Frontal cortex (tissue), 4 donors: ENCODE data around the gene SPEF2. TPM values are rescaled to one million over a fixed set of nuclear protein-coding genes. Genes with fewer than 3 reads are reported as not detected.

ENCODE experiments used
- DNase-seq, 2 donors: peaks; one replicate each; pipeline ENCODE4 v3.0.0; 2012; ENCODE audit warnings: low spot score in 2 of 2
- FAIRE-seq: peaks from 2 replicates; lab custom pipeline; 2012; peaks lifted over from hg19 to GRCh38; lab: Jason Lieb, UNC
- total RNA-seq: library from RNA; depleted of rRNA; stranded (reverse); fragments of >200 nt; gene quantifications from one replicate; pipeline ENCODE4 v1.2.3, GENCODE V29; 2014
- donor health status: control.
- donor health status: control.
- donor health status: control.

The SPEF2 gene
- total RNA-seq, 1 donor from 2014 or later: 12.2 TPM

DNA sequence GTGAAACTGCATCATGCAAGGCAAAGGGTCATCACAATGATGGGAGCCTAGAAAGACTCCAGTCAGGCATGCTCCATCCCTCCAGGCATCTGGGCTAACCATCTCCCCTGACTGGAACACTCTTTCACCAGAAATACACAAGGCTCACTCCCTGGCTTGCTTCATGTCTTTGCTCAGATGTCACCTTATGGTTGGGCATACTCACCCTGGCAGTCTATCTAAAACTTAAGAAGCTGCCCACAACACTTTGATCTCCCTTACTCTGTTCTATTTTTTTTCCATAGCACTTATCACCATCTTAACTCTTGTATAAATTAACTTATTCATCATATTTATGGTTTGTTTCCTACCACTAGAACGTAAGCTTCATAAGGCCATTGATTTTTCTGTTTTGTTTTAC lies 90.0 kb downstream of the SPEF2 start:
- DNase-seq: no peak
- no peak for FAIRE-seq

DNA sequence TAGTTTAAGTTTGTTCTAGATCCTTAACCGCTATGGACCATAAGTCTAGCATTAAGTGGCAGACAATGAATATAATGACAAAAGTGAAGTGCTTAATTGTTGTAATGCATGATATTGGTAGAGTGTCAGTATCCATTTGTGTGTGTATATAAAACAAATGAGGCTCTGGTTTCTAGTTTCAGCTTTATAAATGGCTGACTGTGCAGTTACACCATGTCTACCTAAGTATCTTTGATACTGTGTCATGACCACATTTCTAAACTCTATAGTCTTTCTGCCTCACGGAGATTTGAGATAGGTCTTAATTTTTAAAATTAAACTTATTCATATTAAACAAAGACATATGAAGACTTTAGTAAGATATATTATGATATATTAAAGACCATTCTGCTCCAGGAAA lies 92.0 kb downstream of the SPEF2 start:
- no peak for DNase-seq

DNA sequence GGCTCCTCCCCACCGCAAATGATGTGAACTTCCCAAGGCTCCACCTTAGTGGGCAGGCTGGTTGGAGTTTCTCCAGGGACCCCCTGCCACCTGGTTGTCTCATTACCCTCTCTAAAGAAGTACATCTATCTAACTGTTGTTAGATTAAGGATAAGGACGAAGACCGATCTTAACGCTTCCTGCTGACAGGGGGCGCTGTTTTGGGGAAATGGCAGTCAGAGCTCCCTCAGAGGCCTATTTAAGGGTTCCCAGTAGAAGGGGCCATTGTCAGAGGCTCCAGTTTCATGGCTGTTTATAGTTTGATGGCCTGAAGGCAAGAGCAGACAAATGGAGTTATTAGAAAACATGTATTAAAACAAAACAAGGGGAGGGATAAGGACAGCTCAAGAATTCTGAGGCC lies 100.1 kb downstream of the SPEF2 start:
- FAIRE-seq (no peak), DNase-seq (no peak)

More for the DNA sequence above, 92.0 kb downstream of the SPEF2 start:
- FAIRE-seq: no peak

DNA sequence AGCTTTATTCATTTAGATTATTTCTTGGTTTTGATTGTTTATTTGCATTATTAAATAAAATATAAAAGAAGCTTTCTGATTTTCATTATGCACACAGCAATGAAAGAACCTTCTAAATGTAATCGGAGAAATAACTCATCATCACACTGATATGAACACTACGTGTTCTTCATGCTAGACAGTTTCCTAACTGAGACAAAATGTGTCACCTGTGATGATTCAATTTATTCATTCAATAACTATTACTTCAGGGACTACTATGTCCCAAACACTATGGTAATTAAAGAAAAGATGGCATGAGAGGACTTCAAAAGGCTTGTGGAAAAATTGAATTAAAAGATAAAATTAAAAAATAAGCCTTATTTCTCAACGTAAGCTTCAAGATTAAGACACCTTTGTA lies 118.1 kb downstream of the SPEF2 start:
- DNase-seq (no peak), FAIRE-seq (no peak)

DNA sequence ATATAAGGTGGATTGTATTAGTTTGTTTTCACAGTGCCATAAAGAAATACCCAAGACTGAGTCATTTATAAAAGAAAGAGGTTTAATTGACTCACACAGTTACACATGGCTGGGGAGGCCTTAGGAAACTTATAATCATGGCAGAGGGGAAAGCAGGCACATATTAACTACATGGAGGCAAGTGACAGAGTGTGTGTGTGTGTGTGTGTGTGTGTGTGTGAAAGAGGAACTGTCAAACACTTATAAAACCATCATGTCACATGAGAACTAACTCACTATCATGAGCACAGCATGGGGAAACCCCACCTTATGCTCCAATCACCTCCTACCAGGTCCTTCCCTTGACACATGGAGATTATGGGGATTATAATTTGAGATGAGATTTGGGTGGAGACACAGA lies 118.6 kb downstream of the SPEF2 start:
- DNase-seq (no peak), FAIRE-seq (no peak)

DNA sequence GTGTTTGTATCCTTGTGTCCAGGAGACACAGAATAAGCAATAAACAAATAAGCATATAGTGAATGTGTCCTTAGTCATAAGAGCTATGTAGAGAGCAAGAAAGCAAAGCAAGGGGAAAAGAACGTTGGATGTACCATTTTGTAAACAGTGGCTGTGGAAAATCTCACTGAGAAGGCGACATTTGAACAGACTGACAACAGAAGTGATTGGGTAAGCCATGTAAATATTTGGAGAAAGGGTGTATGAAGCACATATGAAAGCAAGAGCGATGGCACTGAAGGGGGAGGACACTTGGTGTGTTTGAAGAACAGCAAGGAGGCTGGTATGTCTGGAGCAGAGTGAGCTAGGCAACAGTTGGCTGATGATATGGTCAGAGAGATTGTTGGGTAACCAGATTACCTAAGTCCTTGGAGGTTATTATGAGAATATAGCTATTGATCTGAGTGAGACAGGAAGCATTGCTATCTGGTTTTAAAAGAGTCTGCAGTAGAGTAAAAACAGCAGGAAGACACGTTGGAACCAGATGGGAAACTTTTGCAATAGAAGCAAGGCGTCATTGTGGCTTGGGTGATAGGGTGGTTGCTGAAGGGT lies 123.6 kb downstream of the SPEF2 start:
- FAIRE-seq (no peak), DNase-seq (no peak)

DNA sequence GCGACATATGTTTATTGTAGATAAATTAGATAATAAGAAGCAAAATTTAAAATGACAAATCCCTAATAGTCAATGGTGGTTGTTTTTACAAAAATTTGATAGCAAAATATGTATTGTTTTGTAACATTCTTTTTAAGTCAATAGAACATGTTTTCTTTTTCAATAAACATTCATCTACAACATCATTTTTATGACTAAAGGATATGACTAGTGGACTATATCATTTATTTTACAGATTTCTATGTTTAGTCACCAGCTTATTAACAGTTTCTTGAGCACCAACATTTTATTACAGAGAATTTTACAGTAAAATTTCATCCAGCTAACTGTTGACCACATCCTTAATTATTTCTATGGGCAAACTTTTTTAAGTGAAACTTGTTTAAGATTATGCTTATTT lies 124.3 kb downstream of the SPEF2 start:
- DNase-seq (no peak), FAIRE-seq (no peak)

DNA sequence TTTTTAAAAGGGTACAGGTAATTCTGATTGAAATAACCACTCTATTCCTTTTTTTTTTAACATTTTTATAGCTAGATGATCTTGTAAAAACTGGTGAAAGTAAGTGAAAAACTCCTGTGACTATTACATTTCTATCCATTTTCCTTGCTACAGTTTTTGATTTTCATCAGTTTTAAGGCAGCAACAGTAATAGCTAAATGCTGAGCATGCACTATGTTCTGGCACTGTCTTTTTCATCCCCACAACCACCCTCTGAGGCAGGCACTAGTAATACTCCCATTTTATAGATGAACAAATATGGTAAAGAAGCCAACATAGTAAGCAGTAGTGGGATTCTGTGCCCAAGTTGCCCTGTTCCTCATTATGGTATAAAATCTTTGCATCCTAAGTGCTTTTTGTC lies 126.0 kb downstream of the SPEF2 start:
- no peak for FAIRE-seq

DNA sequence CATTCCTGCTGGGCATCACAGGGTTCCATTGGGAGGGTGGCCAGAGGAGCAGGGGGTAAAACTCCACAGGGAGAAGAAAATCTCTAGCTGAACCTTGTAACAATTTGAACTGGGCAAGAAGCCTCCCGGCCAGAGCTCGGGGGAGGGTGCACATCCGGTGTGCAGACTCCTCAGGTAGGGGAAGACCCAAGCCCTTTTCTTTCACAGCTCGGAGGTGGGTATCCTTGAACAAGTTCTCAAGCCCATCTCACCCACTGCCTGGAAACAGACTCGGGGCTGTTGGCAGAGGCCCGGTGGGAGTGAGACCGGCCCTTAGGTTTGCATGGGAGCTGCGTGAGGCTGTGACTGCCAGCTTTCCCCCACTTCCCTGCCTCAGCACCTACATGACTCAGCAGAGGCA lies 127.5 kb downstream of the SPEF2 start:
- DNase-seq: no peak

More for the DNA sequence above, 126.0 kb downstream of the SPEF2 start:
- no peak for DNase-seq

DNA sequence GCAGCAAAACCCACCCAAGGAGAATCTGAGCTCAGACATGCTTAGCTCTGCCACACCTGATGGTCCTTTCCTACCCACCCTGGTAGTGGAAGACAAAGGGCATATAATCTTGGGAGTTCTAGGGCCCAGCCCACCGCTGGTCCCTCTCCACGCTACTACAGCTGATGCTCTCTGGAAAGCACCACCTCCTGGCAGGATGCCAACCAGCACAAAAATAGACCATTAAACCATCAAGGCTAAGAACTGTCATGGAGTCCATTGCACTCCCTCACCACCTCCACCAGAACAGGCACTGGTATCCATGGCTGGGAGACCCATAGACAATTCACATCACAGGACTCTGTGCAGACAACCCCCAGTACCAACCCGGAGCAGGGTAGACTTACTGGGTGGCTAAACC lies 128.0 kb downstream of the SPEF2 start:
- FAIRE-seq (no peak), DNase-seq (no peak)

More for the DNA sequence above, 127.5 kb downstream of the SPEF2 start:
- FAIRE-seq: no peak

DNA sequence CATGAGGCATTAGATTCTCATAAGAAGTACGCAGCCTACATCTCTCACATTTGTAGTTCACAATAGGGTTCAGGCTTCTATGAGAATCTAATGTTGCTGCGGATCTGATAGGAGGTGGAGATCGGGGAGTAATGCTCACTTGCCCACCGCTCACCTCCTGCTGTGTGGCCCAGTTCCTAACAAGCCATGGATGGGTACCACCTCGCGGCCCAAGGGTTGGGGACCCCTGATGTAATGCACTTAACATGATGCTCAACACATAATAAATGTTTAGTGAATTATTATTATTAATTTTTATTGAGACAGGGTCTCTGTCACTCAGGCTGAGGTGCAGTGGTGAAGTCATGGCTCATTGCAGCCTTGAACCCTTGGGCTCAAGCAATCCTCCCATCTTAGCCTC lies 134.3 kb downstream of the SPEF2 start:
- DNase-seq: no peak
- no peak for FAIRE-seq

DNA sequence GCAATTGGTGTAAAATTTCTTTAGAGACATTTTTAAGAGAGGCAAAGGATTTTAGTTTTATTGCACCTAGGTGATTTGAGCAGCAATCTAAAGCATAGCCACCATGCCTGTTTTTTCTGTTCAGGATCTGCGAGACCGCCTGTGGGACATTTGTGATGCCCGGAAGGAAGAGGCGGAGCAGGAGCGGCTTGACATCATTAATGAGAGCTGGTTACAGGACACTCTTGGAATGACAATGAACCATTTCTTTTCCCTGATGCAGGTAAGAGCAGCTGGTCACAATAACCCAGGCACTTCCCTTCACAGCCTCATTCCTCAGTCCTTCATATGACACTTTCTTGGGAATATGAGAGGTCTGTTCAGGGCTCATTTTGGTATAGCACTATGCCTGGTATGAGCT lies 135.8 kb downstream of the SPEF2 start:
- FAIRE-seq: no peak
- no peak for DNase-seq

DNA sequence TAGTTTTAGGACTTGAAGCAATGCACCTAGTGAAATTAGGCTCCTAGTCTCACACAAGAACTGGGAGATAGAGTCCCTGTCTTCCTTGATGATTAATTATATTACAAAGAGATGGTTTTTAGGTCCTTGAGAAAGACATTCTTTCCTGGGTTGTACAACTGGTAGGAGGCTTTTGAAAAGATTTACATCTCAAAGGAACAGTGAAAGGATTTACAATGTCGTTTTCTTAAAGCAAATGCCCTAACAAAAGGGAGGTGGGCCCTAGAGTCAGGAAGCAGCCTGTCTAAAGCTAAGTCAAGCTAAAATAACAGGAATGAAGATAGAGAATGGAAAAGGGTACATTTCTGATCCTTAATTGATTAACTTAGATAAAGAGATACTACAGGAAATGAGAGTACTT lies 136.8 kb downstream of the SPEF2 start:
- no peak for DNase-seq
- FAIRE-seq: no peak

DNA sequence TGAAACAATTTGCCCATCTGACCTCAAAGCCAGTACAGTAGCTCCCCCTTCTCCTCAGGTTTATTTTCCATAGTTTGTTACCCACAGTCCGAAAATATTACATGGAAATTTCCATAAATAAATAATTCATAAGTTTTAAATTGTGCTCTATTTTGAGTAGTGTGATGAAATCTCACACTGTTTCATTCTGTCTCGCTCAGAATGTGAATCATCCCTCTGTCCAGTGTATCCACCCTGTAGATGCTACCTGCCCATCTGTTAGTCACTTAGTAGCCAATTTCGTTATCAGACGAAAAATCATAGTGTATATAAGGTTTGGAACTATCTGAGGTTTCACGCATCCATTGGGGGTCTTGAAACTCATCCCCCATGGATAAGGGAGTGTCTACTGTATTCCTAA lies 138.3 kb downstream of the SPEF2 start:
- DNase-seq (no peak), FAIRE-seq (no peak)

DNA sequence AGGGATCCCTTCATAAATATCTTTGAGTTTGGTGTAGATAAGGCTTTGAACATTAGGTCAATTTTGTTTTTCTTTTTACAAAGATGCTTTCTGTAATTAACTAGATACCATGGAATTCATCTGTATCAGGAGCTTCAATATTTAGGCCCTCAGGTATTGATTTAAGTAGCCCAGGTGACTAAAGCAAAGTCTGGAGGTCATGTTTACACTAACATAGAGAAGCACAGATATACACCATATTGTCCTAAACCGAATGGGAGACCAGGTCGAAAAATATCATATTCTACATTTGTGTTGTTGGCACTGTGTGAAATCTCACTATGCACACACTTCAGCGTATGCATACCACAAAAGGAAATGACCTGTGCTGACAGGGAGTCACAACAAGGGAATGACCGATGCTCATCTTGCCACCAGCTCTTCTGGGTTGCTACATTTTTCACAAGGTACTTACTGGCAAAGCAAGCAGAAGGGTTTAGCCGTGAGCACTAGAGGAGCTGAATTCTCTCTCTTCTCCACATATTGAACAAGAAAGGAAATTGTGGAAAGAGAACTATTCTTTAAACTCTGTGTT lies 140.6 kb downstream of the SPEF2 start:
- no peak for FAIRE-seq
- DNase-seq: no peak

DNA sequence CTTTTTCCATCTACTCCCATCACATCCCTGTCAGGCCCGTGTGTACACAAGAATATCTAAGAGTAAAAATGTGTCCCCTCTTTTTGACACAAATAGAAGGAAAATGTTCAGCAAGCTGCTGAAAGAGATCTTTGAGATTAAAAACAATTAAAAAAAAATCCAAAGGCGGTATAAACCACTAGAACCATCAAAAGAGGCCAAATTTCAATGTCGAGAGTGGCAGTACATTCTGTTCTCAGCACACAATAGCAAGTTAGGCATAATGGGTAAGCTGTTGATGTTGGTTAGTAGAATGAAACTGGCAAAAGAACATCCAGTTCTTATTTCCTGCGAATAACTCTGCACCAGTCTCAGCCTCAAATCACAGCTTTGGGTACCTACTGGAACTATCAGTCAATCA lies 143.9 kb downstream of the SPEF2 start:
- FAIRE-seq (no peak), DNase-seq (no peak)

DNA sequence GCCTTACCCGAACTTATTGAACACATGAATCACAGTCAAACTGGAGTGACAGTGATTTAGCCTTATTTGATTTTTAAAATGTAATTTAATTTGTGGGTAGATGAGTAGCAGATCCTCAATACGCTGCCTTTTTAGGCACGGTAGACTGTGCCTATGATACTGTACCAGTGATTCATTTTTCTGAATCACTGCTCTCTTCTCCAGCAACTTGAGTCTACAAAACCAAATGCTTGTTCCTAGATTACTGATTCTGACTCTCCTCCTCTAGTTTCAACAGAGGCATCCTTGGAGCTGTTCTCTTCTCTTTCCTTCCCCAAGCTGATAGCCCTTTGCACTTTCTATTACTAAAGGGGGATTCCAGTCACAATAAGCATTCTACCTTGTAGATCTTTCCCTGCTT lies 144.7 kb downstream of the SPEF2 start:
- DNase-seq: no peak
- FAIRE-seq: no peak

DNA sequence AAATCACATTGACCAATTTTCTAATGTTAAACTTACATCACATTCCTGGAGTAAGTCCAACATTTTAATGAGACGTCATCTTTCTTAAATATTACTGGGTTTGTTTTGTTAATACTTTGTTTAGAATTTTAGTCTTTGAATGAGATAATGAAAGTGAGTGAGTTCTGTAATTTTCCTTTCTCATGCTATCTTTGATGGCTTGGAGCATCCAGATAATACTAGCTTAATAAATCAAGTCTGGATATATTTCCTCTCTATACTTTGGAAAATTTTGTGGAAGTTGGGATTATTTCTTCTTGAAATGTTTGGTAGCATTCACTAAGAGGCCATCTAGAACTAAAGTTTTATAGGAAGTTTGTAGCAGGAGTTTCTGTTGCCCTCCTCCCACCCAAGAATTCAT lies 148.3 kb downstream of the SPEF2 start:
- DNase-seq (no peak), FAIRE-seq (no peak)

DNA sequence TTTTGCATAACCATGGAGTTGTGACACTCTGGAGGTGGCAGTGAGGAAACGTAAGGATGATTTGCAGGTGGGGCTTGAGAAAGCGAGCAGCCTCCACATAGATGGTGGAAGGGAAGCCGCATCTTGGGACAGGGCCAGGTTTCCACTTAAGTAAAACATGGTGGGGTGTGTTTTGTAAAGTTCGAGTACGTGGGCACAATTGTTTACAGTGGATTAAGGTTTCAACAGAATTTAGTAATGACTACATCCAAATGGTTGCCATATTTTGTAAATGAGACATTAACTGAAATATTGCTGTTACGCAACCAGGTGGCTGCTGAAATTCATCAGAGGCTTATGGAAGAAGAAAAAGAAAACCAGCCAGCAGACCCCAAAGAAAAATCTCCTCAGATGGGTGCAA lies 153.6 kb downstream of the SPEF2 start:
- DNase-seq (no peak), FAIRE-seq (no peak)

DNA sequence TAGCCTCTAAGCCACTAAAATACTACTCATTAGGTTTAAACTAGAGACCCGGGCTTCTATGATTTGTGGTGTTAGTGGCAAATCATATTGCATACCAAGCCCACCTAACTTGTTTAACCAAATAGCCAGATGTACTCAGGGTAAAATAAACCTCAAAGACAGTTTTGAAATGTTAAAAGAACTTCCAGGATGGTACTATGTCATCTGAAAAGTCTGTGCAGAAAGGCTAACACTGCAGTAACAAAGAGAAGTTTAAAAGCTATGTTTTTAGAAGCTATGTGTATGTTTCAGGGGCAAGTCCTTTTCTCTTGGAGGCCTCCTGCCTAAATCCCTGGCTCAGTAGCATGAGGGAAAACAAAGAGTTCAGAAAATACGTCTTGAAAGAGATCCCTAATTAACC lies 154.2 kb downstream of the SPEF2 start:
- no peak for DNase-seq
- no peak for FAIRE-seq

DNA sequence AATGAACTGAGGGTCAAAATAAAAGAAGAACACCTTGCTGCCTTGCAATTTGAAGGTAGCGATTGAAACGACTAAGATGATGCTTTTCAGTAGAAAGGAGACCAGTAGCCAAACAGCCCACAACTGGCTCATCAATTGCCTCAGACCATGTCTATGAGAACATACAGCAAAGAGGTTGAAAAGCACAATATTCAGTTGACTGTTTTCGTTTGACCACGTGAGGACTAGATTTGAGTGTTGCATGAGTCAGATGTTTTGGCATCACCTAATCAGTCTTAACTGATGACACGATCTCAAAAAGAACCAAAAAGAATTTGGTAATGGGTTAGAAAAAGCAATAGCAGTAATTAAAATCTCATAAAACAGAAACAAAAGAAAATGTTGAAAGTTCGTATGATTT lies 156.3 kb downstream of the SPEF2 start:
- FAIRE-seq (no peak), DNase-seq (no peak)

DNA sequence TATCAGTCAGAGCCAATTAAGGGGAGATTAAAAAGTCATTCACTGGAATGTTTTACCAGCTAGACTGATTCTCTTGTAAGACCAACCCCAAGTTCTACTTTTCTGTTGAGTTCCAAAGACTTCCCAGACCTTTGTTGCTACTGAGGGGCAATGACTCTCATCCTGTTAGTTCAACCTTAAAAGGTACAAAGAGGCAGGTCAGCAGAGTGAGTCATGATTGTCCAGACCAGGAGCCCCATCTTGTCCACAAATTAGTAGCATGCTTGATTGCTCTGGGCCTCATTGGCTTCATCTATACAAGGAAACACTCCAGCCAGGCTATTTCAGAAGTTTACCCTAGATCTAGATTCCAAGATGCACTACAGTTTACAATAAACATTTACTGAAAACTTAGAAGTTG lies 159.1 kb downstream of the SPEF2 start:
- FAIRE-seq: no peak
- DNase-seq: no peak
